Measurements from ENCODE around the gene PDSS2.

PDSS2 gene

DNA sequence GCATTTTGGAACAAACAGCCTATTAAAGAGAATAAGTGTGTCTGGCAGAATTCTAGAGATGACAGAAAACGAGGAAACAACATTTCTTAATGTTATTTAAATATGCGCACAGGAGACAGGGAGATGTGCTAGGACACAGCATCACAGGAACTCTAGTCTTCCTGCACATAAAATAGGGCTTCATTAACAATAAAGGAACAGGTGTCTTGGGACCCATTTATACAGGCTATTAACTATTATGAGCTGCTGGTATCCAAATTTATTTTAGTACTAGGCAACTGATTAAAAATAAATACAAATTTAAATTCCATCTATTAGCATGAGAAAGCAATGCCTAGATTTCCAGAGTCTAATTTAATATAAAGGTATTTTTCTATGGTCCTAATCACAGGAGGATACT lies 102.3 kb downstream of the PDSS2 start:
- DNase-seq, result no peak

DNA sequence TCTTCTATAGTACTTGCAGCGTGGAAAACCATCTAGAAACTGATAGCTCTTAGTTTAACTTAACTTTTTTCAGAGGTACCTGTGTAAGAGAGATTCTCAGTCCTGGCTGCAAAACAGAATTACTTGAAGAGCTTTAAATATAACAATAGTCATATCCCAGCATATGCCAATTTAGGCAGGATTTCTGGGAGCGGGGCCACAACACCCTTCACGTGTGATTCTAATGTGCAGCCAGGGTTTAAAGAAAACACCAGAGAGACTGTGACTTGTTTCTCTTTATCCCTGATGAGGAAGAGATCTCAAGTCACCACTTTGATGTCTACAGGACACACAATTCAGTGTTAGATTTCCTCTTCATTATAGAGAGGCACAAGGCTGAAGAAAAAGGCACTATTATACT lies 103.7 kb downstream of the PDSS2 start:
- DNase-seq, result no peak

DNA sequence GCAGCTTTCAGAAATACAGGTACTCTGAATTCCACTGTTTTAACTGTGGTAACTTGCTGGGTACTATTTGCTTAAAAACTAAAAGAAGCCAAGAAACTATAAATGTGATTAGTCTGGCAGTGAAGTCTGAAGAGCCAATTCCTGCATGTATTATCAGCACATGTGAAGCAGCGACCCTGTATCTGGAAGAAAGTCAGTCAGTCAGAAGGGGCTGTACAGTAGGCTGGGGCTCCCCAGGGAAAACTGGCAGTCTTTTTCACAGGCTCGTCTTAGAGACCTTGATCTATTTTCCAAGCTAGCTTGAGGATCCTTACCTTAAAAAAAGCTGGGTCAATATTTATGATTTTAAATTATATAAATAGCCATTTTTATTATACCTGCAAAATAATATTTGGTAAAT lies 104.9 kb downstream of the PDSS2 start:
- DNase-seq, result no peak

DNA sequence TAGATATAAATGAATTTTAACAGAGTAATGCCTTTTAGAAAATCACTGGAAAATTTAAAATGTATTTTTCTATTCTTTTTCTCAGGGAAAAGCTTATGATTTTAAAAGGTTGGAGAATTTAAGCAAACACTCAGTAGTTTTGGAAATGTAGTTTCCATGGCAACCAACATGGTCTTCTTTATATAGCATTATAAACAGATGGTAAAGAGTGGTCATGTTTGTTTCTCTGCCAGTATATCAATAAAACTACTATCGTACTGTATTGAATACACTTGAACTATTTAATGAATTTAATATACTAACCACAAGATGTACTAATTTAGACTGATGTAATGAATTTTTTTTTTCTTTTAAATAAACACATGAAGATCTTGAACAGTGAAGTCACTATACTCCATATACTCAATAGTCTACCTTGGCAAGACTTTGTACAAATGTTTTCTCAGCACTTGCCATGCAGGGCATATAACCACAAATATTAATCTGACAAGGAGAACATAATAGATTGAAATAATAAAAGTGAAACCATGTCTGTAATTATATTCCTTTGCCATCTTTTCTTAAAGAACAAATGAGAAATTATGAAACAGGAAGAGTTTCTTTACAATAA lies 105.5 kb downstream of the PDSS2 start:
- no peak for DNase-seq

DNA sequence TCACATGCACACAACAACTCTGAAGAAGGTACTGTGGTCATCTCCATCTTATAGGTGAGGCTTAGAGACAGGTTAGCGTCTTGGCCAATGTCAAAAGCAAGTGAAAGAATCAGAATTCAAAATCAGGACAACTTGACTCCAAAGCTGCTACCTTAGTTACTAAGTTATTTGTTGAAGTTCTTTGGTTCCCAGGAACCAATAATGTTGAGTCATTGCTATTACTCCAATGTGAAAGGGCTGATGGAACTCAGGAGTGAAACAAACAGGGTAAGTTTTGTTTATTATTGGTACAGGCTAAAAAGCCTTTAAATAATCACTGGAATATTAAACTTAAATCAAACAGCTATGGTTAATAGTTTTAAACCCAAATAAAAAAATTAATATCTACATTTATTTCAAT lies 111.1 kb downstream of the PDSS2 start:
- DNase-seq, result no peak

DNA sequence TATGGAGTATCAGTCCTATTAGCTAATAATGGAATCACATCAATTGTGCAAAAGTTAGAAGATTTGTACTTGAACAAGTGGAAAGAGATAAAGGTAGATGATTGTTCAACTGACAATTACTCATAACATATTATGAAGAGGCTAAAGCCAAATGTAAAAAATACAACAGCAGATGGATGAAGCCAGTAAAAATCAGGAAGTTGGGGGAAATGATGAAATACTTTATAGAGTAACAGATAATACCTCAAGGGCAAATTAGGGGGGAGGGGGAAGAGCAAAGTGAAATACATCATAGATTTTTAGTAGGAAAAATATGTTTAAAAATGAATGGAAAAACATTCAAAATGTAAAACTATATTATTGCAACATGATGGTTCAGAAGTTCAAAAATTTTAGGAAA lies 114.0 kb downstream of the PDSS2 start:
- no peak for DNase-seq

DNA sequence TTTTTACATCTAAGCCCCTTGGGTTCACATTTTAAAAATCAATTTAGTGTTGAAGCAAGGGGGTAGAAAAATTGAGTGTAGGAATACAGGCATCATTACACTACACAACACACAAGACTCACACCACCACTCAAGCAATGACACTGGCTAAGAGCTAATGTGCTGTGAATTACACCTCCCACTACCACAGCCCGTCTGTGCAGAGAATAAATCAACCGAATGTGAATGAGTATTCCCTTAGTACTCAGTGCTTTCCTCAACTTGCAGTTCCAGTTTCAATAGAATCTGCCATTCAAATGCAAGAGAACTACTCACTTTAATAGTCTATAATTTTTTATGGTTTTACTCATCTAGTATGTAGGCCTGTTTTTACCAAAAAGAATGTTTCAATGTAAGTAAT lies 114.4 kb downstream of the PDSS2 start:
- DNase-seq, result no peak

DNA sequence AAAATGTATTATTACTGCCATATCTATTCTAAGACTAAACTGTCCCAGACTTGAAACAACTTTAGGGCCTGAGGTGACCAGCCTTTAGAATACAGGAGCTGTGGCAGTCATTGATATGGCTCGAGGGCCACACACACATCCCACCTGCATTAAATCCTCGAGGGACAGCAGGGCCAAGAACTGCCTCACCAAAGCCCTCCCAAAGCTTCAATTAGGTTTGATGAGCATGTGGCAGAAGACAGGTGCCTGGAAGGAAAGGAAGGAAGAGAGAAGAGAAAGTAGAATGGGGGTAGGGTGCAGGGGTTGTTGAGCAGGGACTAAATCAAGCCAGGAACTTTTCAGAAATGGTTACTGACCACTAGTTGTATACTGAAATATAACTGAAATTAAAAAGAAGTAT lies 115.0 kb downstream of the PDSS2 start:
- DNase-seq, result no peak

DNA sequence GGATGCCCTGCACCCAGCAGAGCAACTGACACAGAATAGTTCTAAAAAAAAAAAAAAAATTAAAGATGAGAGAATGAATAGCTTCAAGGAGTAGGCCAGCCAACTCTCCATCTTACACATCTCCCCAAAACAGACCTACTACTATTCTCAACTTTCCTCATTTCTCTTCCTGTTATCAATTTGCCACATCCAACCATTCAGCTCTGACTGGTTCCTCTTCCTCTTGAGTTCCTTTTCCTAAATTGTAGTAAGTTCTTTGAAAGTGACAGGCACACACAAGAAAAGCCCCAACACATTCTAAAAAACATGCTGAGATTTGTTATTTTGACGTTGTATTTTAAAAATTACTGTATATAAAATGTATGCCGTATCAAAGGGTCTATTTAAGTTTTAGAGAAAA lies 117.2 kb downstream of the PDSS2 start:
- DNase-seq, result no peak

DNA sequence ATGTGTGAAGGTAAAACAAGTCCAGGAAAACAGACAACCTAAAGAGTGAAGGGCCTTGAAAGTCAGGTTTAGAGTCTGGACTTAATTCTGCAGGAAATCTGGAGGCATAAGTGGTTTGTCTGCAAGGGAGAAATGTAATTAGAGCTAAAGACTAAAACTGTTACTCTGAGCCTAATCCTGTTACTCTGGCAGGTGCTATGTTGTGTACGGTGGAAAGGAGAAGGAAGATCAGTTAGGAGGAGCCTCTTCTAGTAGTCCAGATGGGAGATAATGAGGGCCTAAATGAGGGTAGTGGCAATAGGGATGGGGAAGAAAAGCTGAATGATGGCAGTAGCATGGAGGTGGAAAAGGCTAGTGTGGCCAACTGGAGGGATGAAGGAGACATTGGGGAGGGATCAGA lies 118.5 kb downstream of the PDSS2 start:
- DNase-seq, result no peak

DNA sequence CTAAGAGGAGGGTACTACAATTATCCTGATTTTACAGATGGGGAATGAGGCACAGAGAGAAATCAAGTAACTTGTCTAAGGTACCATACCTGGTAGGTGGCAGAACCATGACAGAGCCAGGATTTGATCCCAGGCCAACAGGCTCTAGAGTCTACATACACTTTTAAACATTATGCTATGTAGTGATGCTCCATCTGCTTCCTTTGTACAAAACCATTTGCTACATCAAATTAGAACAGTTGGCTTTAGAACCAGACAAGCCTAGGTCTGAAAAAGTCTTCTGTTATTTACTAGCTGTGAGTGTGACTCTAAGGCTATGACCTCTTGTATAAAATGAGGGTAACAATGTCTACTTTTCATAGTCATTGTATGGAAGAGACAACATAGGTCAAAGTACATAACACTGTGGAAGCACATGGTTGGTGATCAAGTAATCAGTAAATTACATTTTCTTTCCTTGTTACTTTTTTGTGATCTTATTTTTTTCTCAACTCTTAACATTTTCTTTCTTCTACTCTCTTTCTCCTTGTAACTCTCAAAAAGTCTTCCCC lies 122.1 kb downstream of the PDSS2 start:
- DNase-seq, result no peak

DNA sequence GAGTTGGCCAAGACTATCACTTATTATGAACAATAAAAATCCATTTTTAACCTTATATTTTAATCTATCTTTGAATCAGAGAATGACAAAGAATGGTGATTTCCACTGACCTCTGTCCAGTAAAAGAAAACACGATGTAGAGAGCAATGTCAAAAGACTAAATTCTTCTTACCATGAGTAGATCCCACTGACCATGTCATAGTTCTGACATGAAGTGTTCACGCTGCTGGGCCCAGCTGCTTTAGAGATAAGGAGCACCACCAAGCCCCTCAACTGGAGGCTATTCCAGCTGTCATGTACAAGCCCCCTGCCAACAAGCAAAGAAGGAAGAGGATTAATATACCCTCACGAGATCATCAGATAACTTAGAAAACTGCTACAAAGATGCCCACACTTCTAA lies 125.3 kb downstream of the PDSS2 start:
- DNase-seq, result no peak

DNA sequence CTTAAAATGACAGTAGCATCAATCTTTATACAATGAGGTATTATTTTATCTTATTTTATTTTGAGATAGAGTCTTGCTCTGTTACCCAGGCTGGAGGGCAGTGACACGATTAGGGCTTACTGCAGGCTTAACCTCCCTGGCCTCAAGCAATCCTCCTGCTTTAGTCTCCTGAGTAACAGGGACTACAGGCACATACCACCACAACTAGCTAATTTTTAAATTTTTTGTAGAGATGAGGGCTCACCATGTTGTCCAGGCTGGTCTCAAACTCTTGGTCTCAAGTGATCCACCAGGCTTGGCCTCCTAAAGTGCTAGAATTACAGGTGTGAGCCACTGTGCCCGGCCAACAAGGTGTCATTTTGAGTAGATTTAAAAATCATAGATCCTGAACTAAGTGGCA lies 125.9 kb downstream of the PDSS2 start:
- DNase-seq, result no peak

DNA sequence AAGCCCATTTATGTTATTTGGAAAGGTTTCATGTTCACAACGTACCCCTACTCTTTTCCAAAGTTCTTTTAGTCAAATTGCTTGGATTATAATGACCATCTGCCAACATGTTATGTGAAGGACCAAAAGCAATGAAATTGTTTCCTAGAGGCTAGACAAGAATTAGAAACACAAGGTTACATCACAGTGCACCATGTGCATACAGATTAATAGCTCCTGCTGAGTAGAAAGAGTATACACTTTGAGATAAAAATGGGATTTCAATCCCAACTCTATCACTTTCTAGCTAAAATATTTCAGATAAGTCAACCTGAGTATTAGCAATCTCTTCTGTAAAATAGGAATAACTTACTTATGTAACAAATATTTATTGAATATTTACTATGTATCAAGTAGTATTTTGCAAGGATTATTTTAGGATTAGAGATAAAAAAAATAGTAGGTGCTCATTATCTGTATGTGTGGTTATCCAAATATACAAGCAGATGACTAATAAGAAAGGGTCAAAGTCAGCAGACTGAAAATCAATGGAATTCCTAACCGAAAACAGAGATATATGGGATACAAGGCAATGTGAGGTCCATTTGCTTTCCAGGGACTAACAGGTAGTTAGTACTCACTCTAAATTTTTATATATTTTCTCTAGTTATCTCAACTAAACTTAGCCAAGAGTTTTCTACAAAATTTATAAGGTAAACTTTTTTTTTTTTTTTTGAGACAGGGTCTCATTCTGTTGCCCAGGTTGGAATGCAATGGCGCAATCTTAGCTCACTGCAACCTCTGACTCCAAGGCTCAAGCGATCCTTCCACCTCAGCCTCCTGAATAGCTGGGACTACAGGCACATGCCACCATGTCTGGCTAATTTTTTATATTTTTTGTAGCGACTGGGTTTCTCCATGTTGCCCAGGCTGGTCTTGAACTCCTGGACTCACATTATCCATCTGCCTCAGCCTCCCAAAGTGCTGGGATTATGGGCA lies 127.7 kb downstream of the PDSS2 start:
- no peak for DNase-seq

DNA sequence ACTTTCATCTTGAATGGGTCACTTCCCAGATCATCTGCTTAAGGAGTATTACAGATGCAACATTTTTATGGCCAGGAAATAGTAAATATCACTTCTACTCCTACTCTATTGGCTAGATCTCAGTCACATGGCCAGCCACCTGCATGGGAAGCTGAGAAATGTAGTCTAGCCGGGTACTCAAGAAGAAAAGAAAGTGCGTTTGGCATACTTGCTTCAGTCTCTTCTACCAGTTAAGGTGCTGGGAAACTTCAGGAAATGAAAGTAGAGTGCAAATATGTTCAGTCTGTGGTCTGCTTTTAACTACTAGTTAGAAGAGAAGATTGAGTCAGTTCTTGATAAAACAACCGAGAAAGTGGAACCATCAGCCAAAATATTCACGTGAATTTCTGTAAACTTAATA lies 129.2 kb downstream of the PDSS2 start:
- DNase-seq, result peak; percentile 21

DNA sequence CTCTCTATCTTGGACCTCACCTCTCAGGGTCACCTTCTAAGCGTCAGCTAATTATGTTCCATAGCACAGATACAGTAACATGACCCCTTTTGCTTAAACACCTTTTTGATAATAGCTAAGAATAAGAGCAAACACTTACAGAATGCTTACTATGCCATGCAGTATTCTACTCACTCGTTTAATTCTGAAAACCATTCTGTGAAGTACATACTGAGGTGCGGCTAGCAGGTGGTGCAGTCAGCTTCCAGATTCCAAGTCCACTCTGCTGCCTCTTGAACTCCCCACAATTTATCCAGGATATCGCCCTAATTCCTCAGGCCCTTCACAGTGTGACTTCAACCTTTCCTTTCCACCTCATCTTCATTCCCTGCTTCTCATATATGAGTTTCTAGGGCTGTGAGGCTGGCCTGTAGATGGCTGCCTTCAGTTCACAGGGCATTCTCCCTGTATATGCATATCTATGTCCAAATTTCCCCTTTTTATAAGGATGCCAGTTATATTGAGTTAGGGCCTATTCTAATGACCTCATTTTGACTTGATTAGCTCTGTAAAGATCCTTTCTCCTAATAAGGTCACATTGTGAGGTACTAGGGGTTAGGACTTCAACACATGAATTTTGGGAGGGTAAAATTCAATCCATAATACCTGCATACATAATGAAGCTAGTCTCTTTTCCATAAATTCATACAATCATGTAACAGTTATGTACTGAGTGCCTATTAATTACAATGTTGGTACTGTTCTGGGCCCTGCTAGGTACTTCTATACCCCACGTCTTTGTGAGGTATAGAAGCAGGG lies 130.1 kb downstream of the PDSS2 start:
- DNase-seq, result no peak

DNA sequence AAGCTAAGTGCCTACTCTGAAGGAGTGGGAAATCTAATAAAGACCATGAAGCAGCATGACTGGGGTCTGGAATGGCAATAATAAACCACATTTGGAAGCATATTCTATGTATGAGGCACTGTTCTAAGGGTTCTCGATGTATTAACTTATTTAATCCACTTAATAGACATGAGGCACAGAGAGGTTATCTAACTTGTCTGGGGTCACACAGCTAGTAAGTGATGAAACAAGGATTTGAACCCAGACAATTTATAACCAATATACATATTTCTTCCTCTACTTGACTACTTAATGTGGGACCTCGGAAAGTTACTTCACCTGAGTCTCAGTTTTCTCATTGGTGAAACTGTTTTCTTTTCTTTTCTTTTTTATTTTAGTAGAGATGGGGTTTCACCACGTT lies 131.3 kb downstream of the PDSS2 start:
- DNase-seq, result no peak

DNA sequence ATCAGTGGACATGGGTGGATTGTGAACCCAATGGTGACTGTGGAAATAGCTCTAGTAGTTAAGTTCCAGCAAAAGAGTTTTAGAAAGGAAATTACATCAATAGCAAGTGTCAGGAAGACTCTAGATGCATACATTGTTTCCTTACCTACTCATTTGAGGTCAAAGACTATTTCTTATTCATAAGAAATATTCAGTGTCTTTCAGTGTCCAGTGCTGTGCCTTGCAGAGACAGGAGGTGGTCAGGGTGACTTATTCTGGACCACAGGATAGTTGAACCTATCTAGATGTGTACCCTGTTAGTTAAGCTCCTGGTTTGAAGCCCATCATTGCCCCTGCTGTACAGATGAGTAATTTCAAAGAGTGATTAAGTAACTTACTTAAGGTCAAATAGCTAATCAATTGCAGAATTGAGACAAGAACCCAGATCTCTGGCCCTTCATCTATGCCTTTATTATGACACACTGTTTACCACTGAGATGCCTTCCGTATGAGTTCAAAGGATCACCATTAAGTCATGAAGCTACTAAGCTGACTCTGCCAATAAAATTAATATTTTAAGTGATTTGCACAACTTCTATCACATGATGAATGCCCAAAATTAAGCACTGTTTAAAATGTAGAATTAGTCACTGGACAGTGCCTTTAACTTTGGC lies 136.1 kb downstream of the PDSS2 start:
- DNase-seq, result no peak

DNA sequence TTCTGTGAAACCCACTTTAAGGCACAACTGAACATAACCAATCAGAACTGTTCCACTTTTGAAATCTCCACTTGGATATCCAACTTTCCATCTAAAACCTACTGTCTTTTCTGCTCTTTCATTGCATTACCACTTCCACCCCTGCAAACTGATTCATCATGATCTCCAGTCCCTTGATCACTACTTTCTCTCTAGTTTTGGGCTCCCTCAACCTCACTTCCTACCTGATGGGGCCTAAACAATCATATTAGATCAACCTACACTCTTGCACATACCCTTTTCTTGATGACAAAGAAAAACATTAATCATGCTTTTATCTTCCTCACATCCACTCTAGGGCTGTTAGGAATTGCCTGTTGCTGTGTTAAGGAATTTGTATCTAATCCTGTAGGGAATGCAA lies 137.6 kb downstream of the PDSS2 start:
- no peak for DNase-seq

DNA sequence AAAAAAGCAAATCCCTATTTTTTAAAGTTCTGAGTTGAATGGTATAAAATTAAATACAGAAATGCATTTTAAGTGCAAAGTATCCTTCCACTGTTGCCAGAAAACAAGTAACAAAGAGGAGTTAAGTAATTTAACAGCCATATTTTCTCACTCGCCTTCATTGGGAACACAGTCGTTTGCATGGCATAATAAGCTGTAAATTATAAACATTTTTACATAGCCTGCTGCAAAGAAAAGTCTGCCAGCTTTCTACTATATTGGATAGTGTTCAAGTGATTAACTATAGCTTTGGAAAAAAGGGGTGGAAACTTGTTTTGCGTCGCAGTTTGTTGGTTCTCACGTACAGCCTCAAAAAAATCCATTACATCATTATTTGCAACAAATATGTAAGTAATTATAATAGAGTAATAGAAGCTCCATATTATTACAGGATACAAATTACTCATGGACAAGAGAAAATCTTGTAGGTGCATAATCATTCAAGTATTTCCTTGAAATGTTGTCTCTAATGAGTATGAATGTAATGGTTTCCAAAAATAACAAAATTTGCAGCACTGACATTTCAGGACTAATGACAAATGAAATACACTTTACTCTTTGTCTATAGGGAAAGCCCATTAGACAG lies 139.3 kb downstream of the PDSS2 start:
- no peak for DNase-seq

DNA sequence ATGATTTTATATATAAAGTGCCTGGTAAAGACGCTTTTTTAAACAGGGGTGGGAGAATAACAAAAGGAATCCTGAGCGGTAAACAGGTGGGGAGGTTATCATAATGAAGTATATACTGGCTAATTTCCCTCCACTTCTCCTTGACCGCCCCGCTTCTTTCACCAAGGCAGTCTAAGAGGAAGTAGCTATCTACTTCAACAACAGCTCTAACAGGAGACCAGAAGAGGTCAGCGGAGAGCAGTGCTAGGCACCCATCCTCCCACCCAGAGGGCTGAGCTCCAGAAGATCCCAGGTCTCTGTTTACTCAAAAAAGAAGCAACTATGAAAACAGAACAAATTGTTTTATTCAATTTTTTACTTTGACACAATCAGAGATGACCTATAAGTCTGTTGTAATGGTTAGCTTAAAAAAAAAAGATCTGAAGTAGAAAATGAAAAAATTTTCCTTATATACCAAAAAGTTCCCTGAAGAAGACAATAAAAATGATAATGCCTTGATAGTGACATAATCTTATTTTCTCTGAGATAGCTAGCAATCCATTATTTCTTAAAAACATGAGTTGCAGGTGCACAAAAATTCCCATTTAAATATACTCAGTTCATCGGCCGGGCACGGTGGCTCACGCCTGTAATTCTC lies 141.1 kb downstream of the PDSS2 start:
- DNase-seq, result peak; percentile 14

DNA sequence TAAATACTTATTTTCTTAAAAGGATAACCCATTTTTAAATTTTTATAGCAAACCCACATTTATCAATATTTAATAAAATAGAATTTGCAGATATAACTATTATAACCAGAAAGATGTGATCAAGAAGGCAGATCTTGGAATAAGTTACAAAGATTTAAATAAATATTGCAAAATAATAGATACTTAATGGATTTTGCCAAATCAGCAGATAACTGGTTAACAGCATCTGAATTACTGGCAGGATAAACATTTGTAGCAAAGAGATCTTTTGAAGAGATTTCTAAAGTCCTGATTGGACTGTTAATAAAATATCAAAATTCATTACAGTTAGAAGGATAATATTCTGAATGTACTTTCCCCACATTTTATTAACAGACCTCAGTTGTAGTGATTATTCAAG lies 144.2 kb downstream of the PDSS2 start:
- DNase-seq, result no peak

All from CD4-positive, alpha-beta T cell treated with Interleukin-17A for 1 hour (primary cell).